ENCODE data around the gene DDX55.
A peak's percentile ranks its signal among the peaks of the same experiment; 100 is the strongest.

The DDX55 gene

DNA sequence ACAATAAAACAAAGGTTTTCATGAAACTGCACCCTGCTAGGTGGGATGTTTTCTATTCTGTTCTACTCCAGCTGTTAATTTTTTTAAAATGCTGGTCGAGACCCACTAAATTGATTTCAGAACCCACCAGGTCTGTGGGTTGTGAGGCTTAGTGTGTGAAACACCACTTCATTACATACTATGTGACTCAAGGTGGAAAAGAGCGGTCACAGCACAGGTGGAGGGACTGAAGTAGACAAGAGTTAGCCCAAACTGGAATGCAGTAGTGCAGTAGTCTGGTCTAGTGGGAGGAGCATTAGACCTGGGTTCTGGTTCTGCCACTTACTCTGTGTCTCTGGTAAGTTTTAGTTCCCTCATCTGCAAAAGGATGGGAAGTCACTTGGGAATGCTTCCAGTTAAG, 12.2 kb downstream of the DDX55 start:
- no peak for DNase-seq

DNA sequence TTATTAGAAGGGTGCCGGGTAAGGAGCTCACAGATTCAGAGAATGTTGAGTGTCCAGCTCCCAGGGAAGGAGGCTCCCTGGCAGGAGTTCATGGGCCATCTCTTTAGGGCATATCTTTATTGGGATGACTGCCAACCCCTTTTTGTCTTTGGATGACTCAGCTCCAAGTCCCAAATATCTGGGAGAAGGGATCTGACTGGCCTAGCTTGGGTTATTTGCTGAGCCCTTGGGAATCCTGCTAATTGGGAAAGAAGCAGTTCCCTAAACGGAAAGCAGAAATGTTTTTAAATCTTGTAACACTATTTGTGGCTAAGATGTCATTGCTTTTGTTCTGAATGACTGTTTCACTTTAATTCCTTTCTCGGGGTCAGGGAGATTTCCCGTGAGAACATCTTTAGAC, 12.6 kb downstream of the DDX55 start:
- DNase-seq, result no peak

DNA sequence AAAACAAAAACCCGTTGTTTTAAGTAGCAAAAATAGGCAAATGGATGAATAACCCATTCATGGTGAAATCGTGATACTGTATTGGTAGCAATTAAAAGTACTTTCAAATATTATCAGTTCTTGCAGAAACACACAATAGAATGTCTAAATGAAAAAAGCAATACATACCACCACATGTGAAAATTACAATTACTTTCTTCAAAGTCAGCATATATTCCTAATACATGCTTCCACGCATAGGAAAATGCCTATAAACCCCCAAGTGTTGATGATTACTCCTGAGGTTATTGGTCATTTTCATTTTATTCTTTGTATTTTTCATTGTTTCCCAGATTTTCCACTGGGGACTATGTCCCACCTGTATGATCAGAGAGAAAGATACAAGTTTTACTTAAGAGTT, 15.2 kb downstream of the DDX55 start:
- DNase-seq, result no peak

DNA sequence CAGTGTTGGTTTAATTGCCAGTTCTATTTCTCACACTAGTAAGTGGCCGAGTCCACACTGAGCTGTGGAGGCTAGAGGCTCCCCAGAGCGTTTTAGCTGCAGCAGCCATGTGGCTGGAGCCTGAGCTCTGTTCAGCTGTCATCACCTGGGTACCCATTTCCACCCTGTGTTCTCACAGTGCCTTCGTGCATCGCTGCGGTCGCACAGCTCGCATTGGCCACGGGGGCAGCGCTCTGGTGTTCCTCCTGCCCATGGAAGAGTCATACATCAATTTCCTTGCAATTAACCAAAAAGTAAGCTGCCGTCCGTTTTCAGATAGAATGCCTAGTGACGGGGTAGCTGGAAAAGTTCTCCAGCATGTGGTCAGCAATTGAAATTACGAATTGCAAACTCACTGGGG, 15.7 kb downstream of the DDX55 start:
- no peak for DNase-seq

DNA sequence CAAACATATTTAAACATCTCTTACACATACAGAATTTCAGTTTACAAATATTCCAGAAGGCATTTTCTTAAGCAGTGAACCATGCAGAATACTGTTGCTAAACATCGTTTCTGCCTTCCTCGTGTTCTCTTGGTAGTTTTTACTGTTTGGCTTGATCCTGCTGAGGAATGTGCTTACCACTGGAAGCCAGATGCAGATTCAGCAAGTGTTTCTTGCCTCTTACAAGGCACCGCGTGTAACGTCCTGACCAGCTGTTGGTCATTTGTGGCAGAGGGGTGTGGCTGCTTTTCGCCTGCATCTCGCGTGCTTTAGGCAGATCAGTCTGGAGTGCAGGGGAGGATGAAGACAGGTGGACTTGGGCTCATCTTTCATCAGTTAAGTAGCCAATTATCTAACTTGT, 19.2 kb downstream of the DDX55 start:
- DNase-seq, result no peak

DNA sequence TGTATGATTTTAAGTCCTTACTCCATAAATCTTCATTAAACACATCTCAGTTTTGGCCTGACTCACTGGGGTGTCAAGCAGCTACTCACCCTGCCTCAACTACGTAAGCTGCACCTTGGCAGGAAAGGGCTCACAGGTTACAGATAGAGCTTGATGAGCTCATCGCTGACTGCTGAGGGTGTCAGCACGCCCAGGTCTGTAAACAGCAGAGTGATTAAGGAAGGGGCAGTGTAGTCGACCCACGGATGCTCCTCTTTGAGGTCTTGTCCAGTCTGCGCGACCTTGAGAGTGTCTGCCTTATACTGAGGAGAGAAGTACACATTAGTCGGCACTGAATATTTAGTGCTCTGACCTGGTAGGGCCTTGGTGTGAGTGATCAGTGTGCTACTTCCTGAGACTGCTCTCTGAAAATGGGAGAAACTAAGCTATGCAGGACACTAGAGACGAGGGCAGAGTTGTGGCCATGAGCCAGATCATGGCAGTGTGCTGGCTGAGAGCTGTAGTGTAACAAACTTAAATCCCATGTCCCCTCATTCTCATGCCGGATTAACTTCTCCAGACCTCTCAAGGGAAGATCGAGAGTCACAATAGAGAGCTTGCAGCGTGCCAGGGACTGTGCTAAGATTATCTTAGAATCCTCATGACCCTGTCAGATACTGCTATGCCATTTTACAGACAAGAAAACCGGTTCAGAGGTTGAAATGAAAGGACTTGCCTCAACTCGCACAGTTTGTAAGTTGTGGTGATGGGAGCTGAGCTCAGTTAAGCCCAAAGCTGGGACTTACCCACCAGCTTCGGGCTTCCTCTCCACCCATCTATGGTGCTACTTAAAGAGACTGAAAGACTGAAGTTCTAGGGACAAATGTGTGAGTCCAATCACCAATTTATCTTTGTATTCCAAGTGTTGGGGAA, 20.0 kb downstream of the DDX55 start:
- DNase-seq, result no peak

DNA sequence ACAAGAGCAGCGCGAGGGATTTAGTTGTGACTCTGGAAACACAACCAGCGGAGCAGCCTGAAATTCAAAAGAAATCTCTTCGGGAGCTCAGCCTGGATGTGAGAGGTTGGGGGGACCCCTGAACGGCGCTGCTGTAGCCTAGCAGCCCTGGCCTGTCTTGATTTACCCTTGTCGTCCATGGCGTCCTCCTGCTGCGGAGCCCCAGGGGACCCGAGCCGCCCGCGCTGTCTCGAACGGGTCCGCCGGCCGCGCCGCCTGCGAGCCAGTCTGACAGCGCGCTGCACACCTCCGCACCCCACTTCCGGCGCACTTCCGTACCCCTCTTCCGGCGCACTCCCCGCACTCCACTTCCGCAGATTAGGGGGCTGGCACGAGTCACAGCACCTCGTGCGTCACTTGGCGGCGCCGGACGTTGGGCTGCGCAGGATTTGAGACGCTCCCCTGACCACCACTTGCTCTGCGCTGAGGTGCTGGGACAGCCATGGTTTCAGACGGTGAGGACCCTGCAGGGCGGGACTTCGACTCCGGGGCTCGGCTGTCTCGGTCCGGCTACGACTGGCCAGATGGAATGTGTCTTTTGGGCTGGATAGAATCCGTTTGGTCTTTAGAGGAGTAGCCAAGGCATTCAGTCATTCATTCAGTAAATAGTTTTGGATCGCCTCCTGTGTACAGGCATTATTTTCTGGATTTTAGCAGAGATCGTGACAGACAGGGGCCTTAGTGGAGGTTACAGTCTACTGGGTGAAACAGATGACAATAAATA, 31.7 kb downstream of the DDX55 start, which contains the start of the genes EIF2B1 and GTF2H3:
EIF2B1 (minus strand) TSS at position 308 of the 763 bp plus-strand sequence; CDS start at position 179, 129 bp downstream.
GTF2H3 (plus strand) TSS at position 451 of the 763 bp plus-strand sequence; CDS start at position 482, 31 bp downstream.
- peak; percentile 98 for DNase-seq

DNA sequence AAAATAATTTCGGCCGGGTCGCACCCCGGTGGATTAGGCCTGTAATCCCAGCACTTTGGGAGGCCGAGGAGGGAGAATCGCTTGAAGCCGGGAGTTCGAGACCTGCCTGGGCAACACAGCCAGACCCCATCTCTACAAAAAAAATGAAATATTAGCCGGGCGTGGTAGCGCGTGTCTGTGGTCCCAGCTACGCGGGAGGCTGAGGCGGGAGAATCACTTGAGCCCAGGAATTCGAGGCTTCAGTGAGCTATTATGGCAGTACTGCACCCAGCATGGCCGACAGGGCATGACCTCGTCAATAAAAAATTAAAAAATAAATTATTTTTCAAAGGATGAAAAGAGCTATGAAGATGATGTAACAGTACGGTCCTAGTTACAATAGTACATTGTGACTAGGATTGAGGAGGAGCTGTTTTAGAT, 32.3 kb downstream of the DDX55 start:
- DNase-seq, result no peak

DNA sequence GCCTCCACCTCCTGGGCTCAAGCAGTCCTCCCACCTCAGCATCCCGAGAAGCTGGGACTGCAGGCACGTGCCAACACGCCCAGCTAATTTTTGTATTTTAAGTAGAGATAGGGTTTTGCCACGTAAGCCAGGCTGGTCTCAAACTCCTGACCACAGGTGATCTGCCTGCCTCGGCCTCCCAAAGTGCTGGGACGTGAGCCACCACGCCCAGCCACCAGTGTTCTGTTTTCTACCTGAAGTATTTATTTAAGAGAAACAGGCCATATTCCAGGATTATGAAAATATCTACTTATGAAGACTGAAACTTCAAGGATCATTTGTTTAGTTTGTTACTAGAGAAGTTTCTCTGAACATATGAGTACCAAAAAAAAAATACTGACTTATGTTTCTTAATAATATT, 42.0 kb downstream of the DDX55 start:
- DNase-seq, result no peak

DNA sequence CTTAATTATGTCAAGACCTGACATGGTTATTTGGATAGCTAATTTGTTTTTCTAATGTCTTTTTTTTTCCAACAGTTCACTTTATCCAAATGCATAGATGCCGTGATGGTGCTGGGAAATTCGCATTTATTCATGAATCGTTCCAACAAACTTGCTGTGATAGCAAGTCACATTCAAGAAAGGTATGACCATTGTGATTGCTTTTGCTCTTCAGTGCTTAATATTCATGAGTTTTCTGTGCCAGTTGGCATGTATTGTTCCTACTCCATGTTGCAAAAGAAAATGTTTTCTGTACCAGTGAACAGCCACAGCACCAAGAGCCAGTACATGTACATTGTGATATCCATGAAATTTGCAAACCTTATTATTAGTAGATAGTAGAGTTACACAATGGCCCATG, 43.5 kb downstream of the DDX55 start:
- DNase-seq, result no peak

DNA sequence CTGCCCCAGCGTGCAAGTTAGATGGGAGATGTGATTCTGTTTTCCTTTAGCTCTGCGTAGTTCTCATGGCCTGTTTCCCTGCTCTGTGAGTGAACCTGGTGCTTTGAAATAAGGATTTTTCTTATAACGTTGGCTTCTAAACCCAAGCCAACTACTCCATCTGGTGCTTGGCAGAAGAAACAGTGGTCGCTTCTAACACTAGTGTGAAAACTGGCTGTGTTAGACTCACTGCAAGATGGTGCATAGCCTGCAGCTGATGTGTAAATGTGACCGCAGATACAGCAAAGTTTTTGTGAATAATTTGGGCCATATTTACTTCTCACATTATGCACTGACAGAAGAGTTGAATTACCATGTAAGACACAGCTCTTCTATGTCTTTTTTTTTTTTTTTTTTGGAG, 44.0 kb downstream of the DDX55 start:
- DNase-seq, result no peak

DNA sequence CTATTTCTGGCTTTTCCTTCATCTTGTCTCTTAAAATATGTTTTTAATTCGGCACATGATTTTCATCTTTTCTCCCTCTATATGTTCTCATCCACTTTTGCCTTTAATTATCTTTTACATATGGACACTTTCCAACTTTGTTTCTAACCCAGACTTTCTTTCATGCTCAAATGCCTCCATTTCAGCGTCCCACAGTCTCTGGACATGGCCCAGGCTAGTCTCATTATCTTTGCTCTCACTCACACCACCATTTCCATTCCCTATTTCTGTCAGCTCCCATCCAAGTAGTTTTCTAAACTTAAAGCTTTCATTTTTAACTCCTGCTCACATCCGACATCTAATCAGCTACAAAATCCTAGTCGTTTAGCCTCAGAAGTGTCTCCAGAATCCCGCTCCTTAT, 46.5 kb downstream of the DDX55 start:
- DNase-seq, result no peak

DNA sequence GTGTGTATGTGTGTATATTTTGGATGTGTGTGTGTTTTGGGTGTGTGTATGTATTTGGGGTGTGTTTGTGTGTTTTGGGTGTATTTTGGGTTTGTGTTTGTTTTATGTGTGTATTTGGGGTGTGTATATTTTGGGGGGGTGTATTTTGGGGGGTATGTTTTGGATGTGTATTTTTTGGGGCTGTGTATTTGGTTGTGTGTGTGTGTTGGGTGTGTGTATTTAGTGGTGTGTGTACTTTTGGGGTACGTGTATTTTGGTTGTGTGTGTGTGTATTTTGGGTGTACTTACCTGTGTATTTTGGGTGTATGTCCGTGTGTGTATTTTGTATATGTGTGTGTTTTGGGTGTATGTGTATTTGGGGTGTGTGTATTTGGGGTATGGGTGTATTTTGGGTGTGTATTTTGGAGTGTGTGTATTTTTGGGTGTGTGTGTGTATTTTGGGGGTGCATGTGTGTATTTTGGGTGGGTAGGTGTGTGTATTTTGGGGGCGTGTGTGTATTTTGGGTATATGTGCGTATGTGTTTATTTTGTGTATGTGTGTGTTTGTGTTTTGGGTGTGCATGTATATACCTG, 52.3 kb downstream of the DDX55 start:
- DNase-seq, result no peak

DNA sequence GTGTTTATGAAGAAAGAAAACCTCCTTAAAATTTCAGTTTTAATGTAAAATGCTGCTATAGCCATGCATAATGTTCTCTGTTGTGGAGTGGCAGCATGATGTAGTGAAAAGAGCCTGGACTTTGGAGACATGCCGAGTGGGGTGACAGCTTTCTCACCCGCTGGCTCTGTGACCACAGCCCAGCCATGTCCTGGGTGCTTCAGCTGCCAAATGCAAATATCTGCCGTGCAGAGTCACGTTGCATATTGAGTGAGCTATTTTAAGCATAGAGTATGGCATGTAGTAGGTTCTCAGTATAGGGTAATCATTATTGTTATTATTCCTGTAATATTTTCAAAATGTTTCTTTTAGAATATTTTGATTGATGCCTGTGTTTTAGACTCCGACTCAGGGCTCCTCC, 53.5 kb downstream of the DDX55 start:
- DNase-seq, result no peak

DNA sequence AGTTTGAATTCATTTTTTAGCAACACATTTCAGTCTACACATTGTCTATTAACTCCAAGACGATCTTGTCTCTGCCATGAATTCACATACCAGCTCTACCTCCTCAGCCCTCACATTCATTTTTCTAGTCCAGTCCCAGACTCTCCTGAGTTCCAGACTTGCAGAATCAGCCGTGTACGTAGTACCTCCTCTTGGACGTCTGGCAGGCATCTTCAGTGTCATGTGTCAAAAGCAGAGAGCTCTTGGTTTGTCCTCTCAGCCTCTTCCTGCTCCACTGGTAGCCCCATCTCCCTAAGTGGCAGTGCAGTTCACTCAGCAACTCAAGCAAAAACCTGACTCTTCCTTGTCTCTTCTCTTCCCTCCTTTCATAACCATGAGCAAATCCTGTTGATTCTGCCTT, 54.5 kb downstream of the DDX55 start:
- no peak for DNase-seq

DNA sequence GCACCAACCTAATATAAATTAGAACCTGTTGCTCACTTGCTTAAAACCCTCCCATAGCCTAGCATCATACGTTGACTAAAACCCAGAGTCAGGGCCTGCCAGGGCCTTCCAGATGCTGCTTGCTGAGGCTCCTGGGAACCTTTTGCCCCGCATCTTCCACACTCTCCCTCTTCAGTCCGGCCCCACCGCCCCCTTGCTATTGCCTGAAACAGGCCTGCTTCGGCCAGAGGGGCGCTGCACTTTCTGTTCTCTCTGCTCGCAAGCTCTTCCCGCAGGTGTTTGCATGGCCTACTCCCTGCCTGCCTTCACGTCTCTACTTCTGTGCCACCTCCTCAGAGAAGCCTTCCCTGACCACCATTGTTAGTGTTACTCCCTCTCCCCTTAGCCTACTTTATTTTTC, 55.3 kb downstream of the DDX55 start:
- DNase-seq, result no peak

DNA sequence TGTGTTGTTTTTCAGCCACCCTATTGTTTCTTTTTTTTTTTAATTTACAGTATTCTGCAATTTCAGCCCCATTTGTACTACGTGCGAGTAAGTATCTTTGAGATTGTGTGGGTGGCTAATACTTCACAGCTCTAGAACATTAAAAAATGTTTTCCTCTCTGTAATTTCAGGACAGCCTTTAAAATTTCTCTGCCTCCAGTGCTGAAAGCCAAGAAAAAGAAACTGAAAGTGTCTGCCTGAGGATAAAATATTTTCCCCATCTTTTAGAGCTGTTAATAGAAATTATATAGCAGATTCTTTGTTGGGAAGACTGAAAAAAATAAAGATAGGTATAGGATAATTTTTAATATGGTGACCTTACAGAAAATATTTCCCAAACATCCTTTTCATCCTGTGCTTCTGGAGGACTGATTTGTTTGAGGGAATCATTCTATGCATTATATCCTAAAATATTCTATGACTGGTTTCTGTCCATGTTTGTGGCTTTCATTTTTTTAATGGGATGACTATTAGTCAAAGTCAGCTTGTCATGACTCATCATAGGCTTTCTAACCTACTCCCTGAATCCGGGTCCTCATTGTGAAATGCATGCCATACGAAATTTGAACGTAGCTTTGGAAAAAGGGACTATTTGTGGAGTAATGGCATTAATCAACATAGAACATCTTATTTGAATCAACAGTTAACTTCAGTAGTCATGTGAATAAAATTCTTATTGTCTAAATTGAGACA, 58.3 kb downstream of the DDX55 start:
- DNase-seq, result no peak

DNA sequence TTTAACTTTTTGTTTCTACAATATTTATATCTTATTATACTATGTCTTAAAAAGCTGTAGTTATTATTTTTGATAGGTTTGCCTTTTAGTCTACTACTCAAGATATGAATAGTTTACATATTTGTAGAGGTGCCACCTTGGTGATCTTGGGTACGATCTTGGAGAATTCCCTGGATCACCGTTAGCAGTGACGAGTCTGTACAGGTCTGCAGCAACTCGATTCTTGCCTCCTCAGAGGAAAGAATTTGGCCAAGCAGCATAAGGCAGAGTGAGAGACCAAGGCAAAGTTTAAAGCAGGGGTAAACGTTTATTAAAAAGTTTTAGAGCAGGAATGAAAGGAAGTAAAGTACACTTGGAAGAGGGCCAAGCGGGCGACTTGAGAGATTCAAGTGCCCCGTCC, 65.9 kb downstream of the DDX55 start:
- no peak for DNase-seq

Data from DMS79 treated with DMSO at 0.1 percent for 48 hours (cell line).